NB4 (cell line): ENCODE data around the gene PNPLA7.
"Not testable (repeated sequence)": the region's sequence is repeated elsewhere in the genome, so short reads cannot be mapped to it uniquely, and the experiment has no call there.

Source experiments
- DNase-seq: peaks from one replicate; pipeline ENCODE4 v3.0.0; 2010; ENCODE audit warnings: low read depth
- H3K4me3 ChIP-seq: one replicate; pipeline ENCODE4 v1.5.1; 2011; ENCODE audit warnings: mild to moderate bottlenecking, low read depth, low read length, moderate library complexity
- CTCF ChIP-seq: IDR thresholded peaks from one replicate; pipeline ENCODE4 v1.5.1; 2012; ENCODE audit warnings: low read depth, low read length
- MAX ChIP-seq: IDR thresholded peaks from 2 replicates; pipeline ENCODE4 v1.6.1; 2011; ENCODE audit warnings: low read depth, low read length
- MYC ChIP-seq: IDR thresholded peaks from 2 replicates; pipeline ENCODE4 v1.6.1; 2011; ENCODE audit warnings: low read depth, low read length
- POLR2A ChIP-seq: IDR thresholded peaks from 2 replicates; pipeline ENCODE4 v1.6.1; 2011; ENCODE audit warnings: mild to moderate bottlenecking; ENCODE audit not compliant: insufficient read length; ENCODE audit errors: extremely low read depth

The PNPLA7 gene

DNA sequence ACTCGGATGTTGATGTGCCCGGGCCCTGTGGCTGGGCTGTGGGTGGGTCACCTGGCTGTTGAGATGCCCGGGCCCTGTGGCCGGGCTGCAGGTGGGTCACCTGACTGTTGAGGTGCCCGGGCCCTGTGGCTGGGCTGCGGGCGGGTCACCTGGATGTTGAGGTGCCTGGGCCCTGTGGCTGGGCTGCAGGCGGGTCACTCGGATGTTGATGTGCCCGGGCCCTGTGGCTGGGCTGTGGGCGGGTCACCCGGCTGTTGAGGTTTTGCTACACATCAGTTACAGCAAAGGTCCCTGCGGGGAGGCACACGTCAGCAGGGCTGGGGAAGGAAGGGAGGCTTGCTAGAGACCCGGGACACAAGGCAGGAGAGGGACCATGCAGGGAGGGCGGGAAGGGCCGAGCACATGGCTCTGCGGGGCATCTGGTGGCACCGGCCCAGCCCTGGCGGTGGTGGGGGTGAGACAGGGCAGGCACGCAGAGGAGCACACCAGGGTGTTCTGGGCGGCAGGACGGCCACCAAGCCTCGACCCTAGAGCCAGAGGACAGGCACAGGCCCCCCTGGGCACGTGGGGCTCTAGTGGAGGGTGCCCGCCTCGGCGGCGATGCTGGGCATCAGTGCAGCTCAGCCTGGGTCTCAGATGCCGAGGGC is 35.4 kb downstream of the PNPLA7 start:
- no peak overlapping the region for H3K4me3 ChIP-seq
- no peak for TF ChIP-seq MYC
- TF ChIP-seq MAX = no peak
- TF ChIP-seq POLR2A = no peak
- no peak for TF ChIP-seq CTCF
- DNase-seq = no peak

DNA sequence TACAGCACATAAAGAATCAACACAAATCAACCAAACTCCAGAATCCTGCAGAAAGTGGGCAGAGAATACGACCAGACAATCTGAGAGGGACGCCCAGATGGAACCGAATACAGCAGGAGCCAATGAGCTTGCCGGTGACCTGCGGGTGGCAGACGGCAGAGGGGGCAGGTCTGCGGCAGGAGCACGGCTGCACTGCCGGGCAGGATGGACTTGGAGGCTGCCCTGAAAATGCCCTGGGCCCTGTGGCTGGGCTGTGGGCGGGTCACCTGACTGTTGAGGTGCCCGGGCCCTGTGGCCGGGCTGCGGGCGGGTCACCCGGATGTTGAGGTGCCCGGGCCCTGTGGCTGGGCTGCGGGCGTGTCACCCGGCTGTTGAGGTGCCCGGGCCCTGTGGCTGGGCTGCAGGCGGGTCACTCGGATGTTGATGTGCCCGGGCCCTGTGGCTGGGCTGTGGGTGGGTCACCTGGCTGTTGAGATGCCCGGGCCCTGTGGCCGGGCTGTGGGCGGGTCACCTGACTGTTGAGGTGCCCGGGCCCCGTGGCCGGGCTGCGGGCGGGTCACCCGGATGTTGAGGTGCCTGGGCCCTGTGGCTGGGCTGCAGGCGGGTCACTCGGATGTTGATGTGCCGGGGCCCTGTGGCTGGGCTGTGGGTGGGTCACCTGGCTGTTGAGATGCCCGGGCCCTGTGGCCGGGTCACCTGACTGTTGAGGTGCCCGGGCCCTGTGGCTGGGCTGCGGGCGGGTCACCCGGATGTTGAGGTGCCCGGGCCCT is 36.2 kb downstream of the PNPLA7 start:
- not testable (repeated sequence) for DNase-seq

DNA sequence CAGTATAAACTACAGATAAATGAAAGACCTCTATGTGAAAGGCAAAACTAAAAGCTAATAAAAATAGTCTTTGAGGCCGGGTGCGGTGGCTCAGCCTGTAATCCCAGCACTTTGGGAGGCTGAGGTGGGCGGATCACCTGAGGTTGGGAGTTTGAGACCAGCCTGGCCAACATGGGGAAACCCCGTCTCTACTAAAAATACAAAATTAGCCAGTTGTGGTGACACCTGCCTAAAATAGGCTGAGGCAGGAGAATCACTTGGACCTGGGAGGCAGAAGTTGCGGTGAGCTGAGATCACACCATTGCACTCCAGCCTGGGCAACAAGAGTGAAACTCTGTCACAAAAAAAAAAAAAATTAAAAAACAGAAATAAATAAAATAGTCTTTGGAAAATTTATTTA is 37.1 kb downstream of the PNPLA7 start:
- H3K4me3 ChIP-seq, DNase-seq: not testable (repeated sequence)

More for the DNA sequence above, 36.2 kb downstream of the PNPLA7 start:
- H3K4me3 ChIP-seq = not testable (repeated sequence)

DNA sequence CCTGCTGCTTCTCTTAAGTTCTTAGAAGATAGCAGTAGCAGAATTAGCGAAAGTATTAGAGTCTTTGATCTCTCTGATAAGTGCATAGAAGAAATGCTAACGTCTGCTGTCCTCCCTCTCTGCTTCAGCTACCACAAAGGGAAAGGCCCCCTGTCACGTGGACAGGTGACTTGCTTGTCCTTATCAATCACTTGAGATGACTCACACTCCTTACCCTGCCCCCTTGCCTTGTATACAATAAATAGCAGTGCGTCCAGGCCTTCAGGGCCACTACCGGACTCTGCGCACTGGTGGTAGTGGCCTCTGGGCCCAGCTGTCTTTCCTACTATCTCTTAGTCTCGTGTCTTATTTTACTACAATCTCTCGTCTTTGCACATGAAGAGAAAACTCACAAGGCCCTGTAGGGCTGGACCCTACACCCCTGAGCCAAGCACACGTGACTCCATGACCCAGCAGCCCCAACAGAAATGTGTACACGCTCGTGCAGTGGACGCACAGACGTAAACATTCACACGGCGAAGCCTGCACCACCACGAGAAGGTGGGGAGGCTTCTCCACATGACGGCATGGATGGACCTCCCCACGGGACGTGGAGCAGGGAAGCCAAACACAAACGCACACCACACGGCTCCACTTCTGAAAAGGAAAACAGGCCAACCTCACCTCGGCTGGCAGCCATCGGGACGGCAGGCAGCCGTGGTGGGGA is 38.3 kb downstream of the PNPLA7 start:
- H3K4me3 ChIP-seq = no peak overlapping the region
- no peak for DNase-seq
- TF ChIP-seq CTCF = no peak
- TF ChIP-seq MYC = no peak
- TF ChIP-seq POLR2A = no peak
- TF ChIP-seq MAX = no peak

GRCh38 chr9:137511126-137511525 is 39.1 kb downstream of the PNPLA7 start:
- H3K4me3 ChIP-seq, DNase-seq: not testable (repeated sequence)

GRCh38 chr9:137509198-137509597 is 41.0 kb downstream of the PNPLA7 start:
- no peak overlapping the region for H3K4me3 ChIP-seq
- no peak for DNase-seq
- no peak for TF ChIP-seq POLR2A
- no peak for TF ChIP-seq CTCF
- no peak for TF ChIP-seq MYC
- TF ChIP-seq MAX = no peak

- TF ChIP-seq MYC = no peak
- no peak for TF ChIP-seq CTCF
- no peak for TF ChIP-seq POLR2A
- no peak for TF ChIP-seq MAX
- DNase-seq = no peak
- H3K4me3 ChIP-seq = no peak overlapping the region
These were observed 43.5 kb downstream of the PNPLA7 start for GRCh38 chr9:137506702-137507171.
